ENCODE data around the gene TMEM185A. TPM values are rescaled to one million over a fixed set of nuclear protein-coding genes. Genes with fewer than 3 reads are reported as not detected.

TMEM185A gene
- total and polyA plus RNA-seq, 4 donors = 7.3 to 9.8 (median 7.7) TPM

DNA sequence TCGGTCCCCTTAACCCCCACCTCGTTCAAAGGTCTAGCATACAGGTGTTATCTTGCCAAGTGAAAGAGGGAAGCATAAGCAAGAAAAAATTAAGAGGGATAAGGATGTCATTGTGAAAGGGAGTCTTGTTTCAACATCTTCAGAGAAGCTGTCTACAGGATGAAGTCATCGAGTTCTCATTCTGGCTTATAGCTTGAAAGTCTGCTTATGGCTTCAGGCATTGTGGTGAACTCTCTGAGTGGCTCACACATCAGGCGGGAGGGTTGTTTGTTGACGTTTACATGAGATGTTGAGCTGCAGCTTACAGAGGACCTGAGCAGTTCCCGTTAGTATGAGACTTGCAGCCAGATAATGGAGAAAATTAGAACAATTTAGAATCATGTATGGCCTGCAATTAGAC is 60.9 kb downstream of the TMEM185A start (continued):
- TF ChIP-seq, protein P1, sequence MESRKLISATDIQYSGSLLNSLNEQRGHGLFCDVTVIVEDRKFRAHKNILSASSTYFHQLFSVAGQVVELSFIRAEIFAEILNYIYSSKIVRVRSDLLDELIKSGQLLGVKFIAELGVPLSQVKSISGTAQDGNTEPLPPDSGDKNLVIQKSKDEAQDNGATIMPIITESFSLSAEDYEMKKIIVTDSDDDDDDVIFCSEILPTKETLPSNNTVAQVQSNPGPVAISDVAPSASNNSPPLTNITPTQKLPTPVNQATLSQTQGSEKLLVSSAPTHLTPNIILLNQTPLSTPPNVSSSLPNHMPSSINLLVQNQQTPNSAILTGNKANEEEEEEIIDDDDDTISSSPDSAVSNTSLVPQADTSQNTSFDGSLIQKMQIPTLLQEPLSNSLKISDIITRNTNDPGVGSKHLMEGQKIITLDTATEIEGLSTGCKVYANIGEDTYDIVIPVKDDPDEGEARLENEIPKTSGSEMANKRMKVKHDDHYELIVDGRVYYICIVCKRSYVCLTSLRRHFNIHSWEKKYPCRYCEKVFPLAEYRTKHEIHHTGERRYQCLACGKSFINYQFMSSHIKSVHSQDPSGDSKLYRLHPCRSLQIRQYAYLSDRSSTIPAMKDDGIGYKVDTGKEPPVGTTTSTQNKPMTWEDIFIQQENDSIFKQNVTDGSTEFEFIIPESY (IDR thresholded peaks at IDR 0.05) = no peak

DNA sequence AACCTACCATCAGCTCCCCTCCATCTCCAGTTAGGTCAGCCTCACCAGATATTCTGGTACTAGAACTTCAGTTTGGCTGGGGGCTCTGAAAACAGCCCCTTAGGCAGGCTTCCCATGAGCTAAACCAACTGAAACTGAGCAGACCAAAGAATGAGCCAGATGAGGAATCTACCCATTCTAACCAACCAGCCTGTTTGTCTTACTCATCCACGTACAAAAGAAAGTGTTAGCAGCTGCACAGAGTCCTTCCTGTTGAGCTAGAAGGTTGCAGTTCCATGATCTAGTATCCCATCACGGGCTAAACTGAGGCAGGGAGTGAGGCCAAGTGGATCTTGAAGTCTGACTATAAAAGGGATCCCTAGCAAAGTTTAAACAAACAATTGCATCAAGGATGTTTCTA is 61.8 kb downstream of the TMEM185A start:
- Histone ChIP-seq H3K27me3 (ENCODE audit: control insufficient read depth in 4 of 4, insufficient read depth in 4 of 4, low read length in 3 of 4) (no peaks in the 10 kb centered on the region), H3K27ac (ENCODE audit: low read depth in 1 of 2, low read length in 2 of 2) (no peak overlapping the region)
- 66% methylated on average over 2 of the region's 2 CpGs for WGBS

More for the DNA sequence above, 61.8 kb downstream of the TMEM185A start:
- no peaks in the 10 kb centered on the region for H3K36me3 ChIP-seq (ENCODE audit: control insufficient read depth in 4 of 4, insufficient read depth in 3 of 4, low read depth in 1 of 4, low read length in 3 of 4)
- no peak for TF ChIP-seq CTCF (IDR thresholded peaks at IDR 0.05; ENCODE audit: low read depth, low read length, missing input control)
- no peak for TF ChIP-seq RAD21 (IDR thresholded peaks at IDR 0.05)
- no peak for TF ChIP-seq RXRA (IDR thresholded peaks at IDR 0.05)
- no peak for TF ChIP-seq NR2F2 (IDR thresholded peaks at IDR 0.05)
- no peak for TF ChIP-seq HNF4G (IDR thresholded peaks at IDR 0.05)
- TF ChIP-seq, protein P1 (IDR thresholded peaks at IDR 0.05) = no peak
- TF ChIP-seq, protein P2, sequence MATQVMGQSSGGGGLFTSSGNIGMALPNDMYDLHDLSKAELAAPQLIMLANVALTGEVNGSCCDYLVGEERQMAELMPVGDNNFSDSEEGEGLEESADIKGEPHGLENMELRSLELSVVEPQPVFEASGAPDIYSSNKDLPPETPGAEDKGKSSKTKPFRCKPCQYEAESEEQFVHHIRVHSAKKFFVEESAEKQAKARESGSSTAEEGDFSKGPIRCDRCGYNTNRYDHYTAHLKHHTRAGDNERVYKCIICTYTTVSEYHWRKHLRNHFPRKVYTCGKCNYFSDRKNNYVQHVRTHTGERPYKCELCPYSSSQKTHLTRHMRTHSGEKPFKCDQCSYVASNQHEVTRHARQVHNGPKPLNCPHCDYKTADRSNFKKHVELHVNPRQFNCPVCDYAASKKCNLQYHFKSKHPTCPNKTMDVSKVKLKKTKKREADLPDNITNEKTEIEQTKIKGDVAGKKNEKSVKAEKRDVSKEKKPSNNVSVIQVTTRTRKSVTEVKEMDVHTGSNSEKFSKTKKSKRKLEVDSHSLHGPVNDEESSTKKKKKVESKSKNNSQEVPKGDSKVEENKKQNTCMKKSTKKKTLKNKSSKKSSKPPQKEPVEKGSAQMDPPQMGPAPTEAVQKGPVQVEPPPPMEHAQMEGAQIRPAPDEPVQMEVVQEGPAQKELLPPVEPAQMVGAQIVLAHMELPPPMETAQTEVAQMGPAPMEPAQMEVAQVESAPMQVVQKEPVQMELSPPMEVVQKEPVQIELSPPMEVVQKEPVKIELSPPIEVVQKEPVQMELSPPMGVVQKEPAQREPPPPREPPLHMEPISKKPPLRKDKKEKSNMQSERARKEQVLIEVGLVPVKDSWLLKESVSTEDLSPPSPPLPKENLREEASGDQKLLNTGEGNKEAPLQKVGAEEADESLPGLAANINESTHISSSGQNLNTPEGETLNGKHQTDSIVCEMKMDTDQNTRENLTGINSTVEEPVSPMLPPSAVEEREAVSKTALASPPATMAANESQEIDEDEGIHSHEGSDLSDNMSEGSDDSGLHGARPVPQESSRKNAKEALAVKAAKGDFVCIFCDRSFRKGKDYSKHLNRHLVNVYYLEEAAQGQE (IDR thresholded peaks at IDR 0.05) = no peak
- no peak for DNase-seq (ENCODE audit: low spot score)
- no peaks in the 10 kb centered on the region for H3K9me3 ChIP-seq (ENCODE audit: control insufficient read depth in 4 of 4, low read length in 3 of 4)
- no peak overlapping the region for H3K4me3 ChIP-seq (ENCODE audit: low read depth in 1 of 3, low read length in 3 of 3)
- no peaks in the 10 kb centered on the region for H3K4me1 ChIP-seq (ENCODE audit: control insufficient read depth in 4 of 4, insufficient read depth in 4 of 4, low read length in 3 of 4)
- no peak overlapping the region for H3K9ac ChIP-seq (ENCODE audit: low read depth in 1 of 2, low read length in 2 of 2)

Measured in liver (tissue), 9 donors.